ENCODE data around the gene CEP83.
"Not testable (repeated sequence)": the region's sequence is repeated elsewhere in the genome, so short reads cannot be mapped to it uniquely, and the experiment has no call there.

Gene CEP83, protein sequence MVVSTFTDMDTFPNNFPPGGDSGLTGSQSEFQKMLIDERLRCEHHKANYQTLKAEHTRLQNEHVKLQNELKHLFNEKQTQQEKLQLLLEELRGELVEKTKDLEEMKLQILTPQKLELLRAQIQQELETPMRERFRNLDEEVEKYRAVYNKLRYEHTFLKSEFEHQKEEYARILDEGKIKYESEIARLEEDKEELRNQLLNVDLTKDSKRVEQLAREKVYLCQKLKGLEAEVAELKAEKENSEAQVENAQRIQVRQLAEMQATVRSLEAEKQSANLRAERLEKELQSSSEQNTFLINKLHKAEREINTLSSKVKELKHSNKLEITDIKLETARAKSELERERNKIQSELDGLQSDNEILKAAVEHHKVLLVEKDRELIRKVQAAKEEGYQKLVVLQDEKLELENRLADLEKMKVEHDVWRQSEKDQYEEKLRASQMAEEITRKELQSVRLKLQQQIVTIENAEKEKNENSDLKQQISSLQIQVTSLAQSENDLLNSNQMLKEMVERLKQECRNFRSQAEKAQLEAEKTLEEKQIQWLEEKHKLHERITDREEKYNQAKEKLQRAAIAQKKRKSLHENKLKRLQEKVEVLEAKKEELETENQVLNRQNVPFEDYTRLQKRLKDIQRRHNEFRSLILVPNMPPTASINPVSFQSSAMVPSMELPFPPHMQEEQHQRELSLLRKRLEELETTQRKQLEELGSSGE

DNA sequence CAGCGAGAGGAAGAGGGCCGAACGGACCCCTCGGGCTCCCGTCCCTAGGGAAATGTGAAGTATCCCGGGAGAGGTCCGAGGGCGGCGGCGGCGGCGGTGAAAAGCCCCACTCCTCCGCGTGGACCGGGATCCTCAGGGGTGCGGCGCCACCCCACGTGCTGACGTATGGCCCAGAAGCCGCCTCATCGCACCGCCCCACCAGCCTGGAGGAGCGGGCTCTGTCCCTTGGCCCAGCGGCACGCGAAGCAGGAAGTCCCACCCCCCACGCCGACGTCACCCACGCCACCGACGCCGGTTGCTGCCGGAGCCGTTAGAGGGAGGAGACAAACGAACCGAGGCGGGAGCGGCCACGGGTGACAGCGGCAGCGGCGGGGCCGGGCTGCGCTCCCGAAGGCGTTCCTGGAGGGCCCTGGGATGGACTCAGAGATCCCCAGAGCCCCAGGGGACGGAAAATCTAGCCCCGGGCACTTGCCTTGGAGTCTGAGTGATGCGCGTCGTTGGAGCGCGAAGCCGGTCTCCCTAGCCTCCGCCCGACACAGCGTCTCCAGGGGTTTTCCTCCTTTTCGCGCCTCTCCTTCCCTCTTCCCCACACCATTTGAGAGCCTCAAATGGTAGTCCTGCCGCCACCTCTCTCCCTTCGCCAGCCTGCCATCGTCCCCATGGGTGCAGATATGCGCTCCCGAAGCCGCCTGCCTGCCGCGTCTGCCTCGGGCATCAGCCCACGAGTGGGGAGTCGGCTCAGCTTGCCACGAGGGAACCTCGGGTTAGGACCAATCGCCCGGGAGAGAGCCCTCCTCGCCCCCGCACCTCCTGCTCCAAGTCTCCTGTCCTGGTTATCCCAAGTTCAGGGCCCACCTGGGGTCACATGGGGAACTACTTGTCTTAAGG is at the start of gene CEP83:
Gene CEP83, minus strand, starts transcription at position 140 of the 888 bp plus-strand sequence. CDS start 47,377 bp downstream, outside the sequence.
- DNase-seq, result peak; percentile 95

DNA sequence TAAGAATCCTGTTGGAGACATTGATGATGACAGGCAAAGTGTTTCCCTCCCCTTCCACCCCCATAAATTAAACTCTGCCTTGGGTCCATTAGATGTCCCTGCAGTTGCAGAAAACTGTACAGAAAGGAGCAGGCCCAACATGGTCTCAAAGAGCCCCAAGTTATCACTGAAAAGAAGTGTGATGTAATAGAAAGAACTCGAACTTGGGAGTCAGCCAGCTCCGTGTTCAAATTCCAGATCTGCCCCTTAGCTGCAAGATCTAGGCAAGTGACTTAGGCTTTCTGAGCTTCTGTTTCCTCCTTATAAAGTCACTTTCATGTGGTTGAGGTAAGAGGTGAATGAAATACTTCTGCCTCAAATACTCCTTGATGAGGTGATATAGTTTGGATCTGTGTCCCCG is 49.6 kb upstream of the CEP83 start:
- no peak for DNase-seq

DNA sequence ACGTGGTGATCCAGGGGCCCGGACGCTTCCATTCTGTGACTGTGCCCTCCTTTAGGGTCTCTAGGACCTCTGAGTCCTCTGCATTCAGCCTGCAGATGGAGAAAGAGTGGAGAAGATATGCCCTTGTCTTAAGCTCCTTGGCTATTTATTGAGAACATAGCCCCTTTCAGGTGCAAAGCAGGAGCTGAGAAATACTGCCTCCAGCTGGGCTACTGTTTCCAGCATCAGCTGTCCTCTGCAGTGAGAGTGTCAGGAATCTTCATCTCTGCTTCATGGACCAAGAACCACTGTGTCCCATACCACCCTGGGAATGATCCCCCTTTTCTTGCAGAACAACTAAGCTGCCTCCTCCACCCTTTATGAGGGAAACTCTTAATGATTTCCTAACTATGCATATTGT is 47.8 kb upstream of the CEP83 start:
- no peak for DNase-seq

DNA sequence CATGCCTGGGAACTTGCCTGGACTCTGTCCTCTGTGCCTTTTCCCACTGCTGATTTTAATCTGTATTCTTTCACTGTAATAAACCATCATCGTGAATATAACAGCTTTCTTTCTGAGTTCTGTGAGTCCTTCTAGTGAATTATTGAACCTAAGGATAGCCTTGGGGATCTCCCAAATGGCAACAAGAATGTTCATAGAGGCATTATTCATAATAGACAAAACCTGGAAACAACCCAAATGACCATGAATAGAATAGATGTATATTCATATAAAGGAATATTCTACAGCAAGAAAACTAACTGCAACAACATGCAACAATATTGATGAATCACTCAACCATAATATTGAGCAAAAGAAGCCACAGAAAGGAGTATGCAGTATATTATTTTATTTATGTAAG is 44.7 kb upstream of the CEP83 start:
- DNase-seq, result no peak

DNA sequence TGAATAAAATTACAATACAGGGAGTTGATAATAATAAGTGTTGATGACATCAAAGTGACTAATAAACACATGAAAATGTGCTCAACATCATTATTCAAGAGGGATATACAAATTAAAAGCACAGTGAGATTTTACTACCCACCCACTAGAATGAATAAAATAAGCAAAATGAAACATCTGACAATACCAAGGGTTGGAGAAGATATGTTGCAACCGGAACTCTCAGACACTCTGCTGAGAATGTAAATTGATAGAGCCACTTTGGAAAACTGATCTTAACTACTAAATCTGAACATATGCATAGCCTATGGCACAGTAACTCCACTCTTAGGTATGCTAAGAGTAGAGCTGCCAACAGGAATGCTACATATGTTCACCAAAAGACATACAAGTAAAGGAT is 44.0 kb upstream of the CEP83 start:
- DNase-seq, result no peak

DNA sequence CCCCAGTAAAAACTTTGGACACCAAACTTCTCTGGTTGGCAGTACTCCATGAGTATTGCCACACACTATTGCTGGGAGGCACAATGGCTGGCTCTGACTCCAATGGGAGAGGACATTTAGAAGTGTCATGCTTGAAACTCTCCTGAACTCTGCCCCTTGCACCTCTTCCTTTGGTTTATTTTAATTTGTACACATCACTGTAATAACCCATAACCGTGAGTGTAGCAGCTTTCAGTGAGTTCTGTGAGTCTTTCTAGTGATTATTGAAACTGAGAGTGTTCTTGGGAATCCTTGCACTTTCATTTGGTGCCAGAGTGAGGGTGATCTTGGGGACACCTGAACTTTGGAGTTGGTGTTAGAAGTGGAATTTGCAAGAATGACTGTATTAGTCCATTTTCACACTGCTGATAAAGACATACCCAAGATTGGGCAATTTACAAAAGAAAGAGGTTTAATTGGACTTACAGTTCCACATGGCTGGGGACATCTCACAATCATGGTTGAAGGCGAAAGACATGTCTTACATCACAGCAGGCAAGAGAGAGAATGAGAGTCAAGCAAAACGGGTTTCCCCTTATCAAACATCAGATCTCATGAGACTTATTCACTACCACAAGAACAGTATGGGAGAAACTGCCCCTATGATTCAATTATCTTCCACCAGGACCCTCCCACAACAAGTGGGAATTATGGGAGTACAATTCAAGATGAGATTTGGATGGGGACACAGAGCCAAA is 41.3 kb upstream of the CEP83 start:
- DNase-seq, result no peak

DNA sequence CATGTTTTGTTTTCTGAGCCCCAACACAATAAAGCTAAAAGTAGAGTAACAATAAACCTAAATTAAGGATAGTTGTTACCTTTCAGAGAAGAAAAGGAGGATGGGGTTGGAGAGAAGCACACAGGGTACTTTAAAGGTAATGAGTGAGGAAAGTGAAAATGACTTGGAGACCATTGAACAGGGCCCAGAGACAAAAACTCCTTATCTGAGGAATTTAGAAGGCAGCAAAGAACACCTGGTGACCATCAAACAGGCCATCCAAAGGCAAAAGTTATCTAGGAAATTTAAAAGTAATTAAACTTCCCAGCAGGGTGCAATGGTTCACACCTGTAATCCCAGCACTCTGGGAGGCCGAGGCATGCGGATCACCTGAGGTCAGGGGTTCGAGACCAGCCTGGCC is 39.0 kb upstream of the CEP83 start:
- no peak for DNase-seq

DNA sequence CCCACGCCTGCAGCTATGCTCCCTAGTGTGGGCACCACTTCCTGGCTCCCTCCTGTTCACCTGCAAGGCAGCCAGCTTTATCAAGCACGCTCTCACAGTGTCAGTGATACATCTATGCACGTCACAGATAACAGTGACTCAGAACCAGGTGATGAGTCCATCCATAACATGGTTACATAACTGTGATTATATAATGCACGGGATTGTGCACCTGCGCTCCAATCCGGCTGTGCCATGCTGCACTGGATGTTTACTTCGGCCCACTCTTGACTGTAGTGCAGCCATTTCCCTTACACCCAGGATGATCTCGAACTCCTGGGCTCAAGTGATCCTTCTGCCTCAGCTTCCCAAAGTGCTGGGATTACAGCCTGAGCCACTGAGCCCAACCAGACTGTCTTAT is 38.4 kb upstream of the CEP83 start:
- no peak for DNase-seq

DNA sequence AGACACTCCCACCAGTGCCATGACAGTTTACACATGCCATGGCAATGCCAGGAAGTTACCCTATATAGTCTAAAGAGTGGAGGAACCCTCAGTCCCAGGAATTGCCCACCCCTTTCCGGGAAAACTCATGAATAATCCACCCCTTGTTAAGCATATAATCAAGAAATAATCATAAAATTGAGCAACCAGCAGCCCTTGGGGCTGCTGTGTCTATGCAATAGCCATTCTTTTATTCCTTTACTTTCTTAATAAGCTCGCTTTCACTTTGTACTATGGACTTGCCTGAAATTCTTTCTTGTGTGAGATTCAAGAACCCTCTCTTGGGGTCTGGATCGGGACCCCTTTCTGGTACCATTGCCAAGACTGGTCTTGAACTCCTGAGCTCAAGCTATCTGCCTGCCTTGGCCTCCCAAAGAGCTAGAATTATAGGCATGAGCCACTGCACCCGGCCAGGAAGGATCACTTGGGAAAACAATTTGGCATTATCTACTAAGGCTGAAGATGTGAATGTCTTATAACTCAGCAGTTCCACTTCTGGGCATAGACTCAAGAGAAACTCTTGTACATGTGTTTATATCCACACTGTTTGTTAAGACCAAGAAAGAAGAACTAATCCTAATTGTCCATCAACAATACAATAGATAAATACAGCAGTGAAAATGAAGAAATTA is 35.9 kb upstream of the CEP83 start:
- DNase-seq, result no peak

DNA sequence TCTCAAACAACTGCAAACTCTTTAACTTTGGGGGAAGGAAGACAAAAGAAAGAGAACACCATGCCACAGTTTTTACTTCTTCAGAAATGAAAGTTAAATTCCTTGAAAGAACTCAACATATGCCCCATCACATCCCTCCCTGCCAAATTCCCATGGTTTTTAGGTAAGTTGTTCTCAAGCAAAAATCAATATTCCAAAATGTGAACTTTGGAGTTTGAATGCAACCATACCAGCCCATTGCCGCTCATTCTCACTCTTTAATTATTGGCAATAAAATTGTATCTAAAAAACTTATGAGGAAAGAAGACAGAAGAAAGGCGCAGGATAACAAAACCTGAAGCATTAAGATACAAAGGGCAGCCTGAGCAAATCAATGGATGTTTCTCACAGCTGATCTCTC is 31.8 kb upstream of the CEP83 start:
- no peak for DNase-seq

DNA sequence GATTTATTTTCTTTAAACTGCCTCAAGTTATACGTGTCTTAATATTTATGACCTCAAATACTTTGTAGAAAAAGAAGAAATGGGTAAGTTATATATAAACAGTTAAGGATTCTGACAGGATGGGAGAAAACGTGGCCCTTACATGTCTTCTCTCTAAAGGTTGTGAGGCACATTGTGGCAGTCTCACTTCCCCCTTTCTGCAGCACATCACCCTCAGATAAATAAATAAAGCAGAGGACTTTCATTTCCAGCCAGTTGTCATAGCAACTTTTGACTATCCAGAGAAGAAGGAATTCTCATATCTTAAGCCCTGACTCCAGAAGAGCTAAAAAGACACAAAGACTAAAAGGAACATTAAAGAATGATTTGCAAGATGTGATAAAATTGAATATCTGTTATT is 28.8 kb upstream of the CEP83 start:
- DNase-seq, result peak; percentile 3

DNA sequence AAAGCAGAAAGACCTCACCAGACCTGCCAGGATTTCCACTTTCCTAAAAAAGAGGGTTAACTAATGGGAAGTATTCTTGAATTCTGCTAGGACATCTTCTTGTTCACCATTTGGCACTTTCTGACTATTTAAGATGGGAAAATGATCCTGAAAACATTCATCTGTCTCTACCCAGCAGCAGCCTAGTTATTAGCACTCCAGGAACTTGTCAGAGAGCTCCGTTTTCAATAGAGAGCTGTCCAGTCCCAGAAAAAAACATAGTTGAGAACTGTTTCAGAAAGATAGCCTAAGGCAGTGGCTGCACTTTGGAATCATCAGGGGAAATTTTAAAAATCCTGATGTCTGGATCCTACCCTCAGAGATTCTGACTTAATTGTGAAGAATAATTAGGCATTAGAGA is 22.1 kb upstream of the CEP83 start:
- DNase-seq, result no peak

DNA sequence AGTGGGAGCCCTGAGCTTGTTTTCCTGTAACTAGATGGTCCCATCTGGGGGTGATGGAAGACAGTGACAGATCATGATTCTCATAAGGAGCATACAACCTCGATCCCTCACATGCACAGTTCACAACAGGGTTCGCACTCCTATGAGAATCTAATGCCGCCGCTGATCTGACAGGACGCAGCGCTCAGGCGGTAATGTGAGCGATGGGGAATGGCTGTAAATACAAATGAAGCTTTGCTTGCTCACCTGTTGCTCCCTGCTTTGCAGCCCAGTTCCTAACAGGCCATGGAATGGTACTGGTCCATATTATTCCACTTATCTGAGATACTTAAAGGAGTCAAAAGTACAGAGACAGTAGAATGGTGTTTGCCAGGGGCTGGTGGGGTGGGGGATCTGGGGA is 9.9 kb upstream of the CEP83 start:
- DNase-seq, result no peak

DNA sequence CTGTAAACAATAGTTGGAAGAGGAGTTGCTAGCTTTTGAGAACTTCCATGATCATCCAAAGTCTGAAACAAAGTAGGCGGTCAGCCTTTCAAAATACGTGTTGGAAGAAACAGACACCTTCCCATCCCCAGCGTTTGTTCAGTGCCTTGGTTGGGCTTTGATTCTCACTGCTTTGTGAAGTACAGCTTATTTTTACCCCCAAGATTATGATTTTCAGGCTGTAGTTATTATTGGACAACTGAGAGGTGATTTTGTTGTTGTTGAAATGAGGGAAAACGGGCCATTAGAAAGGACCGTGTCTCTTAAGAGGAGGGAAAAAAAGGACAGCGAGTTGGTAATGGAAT is 921 bp upstream of the CEP83 start:
- DNase-seq, result no peak

DNA sequence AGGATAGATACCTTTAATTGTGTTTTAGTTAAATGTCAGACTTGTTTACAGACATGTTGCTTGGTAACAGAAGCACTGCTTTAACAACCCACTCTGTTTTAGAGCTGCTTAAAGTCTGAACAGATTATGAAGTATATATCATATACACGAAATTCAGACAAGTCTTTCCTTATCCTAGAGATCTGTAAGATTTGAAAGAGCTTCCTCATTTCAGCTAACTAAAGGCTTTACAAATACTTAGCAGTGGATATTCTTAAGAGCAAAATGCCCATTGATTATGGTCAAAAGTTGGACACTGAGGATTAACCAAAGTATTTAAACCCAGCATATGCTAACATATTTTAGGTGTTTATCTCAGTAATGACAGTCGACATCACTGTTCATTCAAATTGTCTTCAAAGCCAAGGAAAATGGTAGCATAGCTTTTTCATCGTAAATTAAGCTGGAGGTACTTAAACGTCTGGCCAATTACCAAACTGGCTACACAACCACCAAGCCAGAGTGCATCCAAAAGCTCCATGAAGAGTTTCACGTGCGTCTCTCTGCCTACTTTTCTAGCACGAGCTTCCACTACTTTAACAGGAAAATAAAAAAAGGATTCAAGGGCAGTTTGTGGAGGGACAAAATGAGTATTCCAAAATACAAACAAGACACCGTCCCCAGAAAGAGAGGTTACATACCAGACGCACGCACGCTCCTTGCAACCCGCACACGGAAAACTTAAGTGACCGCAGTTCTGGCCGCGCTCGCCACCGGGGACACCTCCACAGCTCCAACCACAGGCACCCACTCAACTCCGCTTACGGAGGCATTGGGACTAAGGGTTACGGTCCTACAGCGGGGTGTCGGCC is 565 bp downstream of the CEP83 start:
- peak; percentile 45 for DNase-seq

DNA sequence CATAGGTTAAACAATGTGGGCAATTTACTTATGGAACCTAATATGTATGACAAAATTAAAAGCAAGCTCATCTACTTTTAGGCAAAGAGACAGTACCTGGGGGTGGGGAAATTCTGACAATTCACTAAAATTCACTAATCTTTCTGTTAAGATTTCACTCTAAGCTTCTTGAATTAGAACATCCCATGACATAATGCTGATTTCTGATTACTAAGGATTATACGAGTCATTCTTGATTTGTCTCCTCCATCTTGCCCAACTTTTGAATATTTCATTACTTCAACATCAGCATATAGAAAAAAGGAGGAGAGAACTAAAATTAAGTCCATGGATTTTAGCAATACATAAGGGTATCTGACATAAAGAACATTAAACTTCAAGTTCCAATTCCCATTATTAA is 2.4 kb downstream of the CEP83 start:
- no peak for DNase-seq

DNA sequence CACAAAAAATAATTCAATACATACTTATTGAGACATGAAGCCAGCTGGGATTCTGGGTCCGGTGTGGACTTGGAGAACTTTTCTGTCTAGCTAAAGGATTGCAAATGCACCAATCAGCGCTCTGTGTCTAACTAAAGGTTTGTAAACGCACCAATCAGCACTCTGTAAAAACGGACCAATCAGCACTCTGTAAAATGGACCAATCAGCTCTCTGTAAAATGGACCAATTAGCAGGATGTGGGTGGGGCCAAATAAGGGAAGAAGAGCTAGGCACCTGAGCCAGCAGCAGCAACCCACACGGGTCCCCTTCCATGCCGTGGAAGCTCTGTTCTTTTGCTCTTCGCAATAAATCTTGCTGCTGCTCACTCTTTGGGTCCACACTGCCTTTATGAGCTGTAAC is 5.3 kb downstream of the CEP83 start:
- not testable (repeated sequence) for DNase-seq

DNA sequence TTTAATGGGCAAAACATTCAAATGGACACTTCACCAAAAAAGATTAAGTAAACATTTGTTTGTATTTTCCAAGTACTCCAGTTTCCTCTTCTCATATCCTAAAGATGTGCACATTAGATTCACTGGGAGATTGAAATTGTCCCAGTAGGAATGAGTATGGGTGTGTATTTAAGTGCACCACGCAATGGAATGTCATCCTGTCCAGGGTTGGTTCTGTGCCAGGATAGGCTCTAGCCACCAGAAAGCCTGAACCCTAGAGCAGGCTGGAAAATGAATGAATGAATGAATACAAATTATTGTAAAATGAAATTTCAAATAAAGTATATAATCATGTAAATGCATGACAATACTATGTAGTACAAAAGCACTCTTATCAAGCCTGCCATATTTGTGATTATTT is 14.0 kb downstream of the CEP83 start:
- DNase-seq, result no peak

DNA sequence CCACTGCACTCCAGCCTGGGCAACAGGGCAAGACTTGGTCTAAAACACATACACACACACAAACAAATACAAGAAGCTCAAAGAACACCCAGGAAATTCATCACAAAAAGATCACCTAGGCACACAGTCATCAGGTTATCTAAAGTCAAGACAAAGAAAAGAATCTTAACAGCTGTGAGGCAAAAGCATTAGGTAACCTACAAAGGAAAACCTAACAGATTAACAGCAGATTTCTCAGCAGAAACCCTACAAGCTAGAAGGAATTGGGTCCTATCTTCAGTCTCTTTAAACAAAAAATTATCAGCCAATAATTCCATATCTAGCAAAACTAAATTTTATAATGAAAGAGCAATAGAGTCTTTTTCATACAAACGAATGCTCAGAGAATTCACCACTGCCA is 22.4 kb downstream of the CEP83 start:
- DNase-seq, result no peak

DNA sequence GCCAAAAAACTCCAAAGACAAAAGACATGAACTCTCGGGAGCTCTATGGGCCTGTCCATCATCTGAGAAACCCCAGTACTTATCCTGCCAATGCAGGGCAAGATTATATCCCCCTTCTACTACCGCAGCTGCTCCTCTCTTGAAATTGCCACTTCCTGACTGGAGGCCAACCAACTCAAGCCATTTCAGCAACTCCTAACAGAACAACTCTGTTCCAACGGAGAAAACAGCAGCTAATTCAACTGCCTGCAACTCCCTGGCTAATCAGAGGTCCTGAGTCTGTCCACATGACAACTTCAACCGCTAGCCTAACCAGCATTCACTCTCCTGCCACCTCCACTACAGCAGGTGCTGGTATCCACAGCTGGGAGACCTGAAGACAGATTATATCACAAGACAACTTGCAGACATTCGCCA is 24.1 kb downstream of the CEP83 start:
- DNase-seq, result no peak

DNA sequence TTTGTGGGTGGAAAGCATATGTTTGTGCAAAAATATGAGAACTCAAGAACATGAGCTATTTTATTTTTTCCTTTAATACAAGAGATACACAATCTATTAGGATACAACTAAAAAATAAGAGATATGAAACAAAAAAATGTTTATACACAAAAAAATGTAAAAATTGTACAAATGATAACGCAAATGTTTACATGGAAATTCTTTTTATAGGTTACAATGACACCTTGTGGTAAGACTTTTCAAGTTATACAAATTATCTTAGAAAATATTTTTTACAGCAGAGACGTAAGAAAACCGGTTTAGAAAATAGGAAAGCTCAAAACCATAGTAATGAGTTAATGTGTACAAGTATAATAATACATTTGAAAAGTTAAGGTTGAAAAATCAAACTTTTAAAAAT is 25.5 kb downstream of the CEP83 start:
- DNase-seq, result peak; percentile 9
